NT2/D1 (cell line): ENCODE data around the gene CBLIF.
"Not testable (repeated sequence)": the region's sequence is repeated elsewhere in the genome, so short reads cannot be mapped to it uniquely, and the experiment has no call there.

ENCODE experiments used
- DNase-seq: peaks from one replicate; pipeline ENCODE4 v3.0.0-alpha.2; 2011; ENCODE audit warnings: low read depth, low spot score
- H3K27me3 ChIP-seq: 2 replicates; pipeline ENCODE4 v1.6.0; 2011; ENCODE audit warnings: mild to moderate bottlenecking; ENCODE audit not compliant: insufficient read length, insufficient read depth
- H3K36me3 ChIP-seq: 2 replicates; pipeline ENCODE4 v1.6.1; 2011; ENCODE audit warnings: mild to moderate bottlenecking, low read length, mixed read lengths; ENCODE audit not compliant: insufficient read depth, insufficient read length
- H3K4me1 ChIP-seq: 2 replicates; pipeline ENCODE4 v1.5.1; 2011; ENCODE audit not compliant: insufficient read depth, insufficient read length
- H3K4me3 ChIP-seq: 2 replicates; pipeline ENCODE4 v1.5.1; 2011; ENCODE audit warnings: low read depth; ENCODE audit not compliant: insufficient read length
- H3K9ac ChIP-seq: 2 replicates; pipeline ENCODE4 v1.6.0; 2011; ENCODE audit warnings: low read depth; ENCODE audit not compliant: insufficient read length
- H3K9me3 ChIP-seq: 2 replicates; pipeline ENCODE4 v1.5.1; 2011; ENCODE audit warnings: mild to moderate bottlenecking, low read length; ENCODE audit not compliant: insufficient read depth
- SUZ12 ChIP-seq: IDR thresholded peaks from 2 replicates; pipeline ENCODE4 v1.6.1; 2011; ENCODE audit not compliant: insufficient read length, insufficient read depth; ENCODE audit errors: extremely low read depth
- YY1 ChIP-seq: IDR thresholded peaks from 2 replicates; pipeline ENCODE4 v1.6.1; 2011; ENCODE audit not compliant: insufficient read length, insufficient read depth
- ZNF274 ChIP-seq: IDR thresholded peaks from 2 replicates; pipeline ENCODE4 v1.6.1; 2011; ENCODE audit warnings: mild to moderate bottlenecking, low read depth, low read length

Gene CBLIF

DNA sequence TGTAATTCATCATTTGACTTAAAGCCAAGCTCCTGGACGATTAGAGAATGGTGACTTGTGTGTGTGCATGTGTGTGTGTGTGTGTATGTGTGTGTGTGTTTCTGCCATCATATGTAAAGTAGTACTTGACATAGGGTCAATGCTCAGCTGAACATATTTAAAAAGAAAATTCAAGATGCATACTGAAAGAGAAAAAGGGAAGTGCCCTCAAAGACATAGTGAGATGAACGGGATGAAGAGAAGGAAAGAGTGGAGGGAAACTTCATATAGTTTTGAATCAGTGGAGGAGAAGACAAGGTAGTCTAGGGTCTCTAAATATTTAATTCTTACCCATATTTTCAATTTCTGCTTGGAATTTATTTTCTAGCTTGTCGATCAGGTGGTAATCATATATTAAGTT, 17.0 kb upstream of the CBLIF start:
- H3K9me3 ChIP-seq, result no peaks in the 10 kb centered on the region
- H3K27me3 ChIP-seq, result no peaks in the 10 kb centered on the region
- H3K36me3 ChIP-seq, result no peaks in the 10 kb centered on the region
- DNase-seq, result no peak
- no peak overlapping the region for H3K4me3 ChIP-seq
- no peak overlapping the region for H3K9ac ChIP-seq
- H3K4me1 ChIP-seq, result no peaks in the 10 kb centered on the region
- TF ChIP-seq ZNF274 (no peak), YY1 (no peak), SUZ12 (no peak)

DNA sequence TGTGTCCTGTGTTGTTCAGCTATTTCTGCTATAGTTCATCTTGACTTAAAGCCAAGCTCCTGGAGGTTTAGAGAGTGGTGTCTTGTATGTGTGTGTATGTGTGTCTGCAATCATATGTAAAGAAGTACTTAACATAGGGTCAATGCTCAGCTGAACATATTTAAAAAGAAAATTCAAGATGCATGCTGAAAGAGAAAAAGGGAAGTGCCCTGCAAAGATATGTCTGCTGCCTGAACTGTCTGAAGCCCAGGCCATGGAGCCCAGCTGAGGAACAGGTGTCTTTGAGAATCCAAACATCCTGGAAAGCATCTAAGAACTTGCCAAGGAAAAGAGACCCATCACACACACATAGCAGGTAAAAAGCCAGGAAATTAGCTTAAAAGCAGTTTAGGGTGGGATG, 14.4 kb upstream of the CBLIF start:
- H3K9ac ChIP-seq, result no peak overlapping the region
- DNase-seq, result no peak
- no peaks in the 10 kb centered on the region for H3K27me3 ChIP-seq
- H3K4me3 ChIP-seq, result no peak overlapping the region
- no peaks in the 10 kb centered on the region for H3K9me3 ChIP-seq
- H3K36me3 ChIP-seq, result no peaks in the 10 kb centered on the region
- no peak for TF ChIP-seq SUZ12
- TF ChIP-seq YY1, result no peak
- no peak for TF ChIP-seq ZNF274
- no peaks in the 10 kb centered on the region for H3K4me1 ChIP-seq

DNA sequence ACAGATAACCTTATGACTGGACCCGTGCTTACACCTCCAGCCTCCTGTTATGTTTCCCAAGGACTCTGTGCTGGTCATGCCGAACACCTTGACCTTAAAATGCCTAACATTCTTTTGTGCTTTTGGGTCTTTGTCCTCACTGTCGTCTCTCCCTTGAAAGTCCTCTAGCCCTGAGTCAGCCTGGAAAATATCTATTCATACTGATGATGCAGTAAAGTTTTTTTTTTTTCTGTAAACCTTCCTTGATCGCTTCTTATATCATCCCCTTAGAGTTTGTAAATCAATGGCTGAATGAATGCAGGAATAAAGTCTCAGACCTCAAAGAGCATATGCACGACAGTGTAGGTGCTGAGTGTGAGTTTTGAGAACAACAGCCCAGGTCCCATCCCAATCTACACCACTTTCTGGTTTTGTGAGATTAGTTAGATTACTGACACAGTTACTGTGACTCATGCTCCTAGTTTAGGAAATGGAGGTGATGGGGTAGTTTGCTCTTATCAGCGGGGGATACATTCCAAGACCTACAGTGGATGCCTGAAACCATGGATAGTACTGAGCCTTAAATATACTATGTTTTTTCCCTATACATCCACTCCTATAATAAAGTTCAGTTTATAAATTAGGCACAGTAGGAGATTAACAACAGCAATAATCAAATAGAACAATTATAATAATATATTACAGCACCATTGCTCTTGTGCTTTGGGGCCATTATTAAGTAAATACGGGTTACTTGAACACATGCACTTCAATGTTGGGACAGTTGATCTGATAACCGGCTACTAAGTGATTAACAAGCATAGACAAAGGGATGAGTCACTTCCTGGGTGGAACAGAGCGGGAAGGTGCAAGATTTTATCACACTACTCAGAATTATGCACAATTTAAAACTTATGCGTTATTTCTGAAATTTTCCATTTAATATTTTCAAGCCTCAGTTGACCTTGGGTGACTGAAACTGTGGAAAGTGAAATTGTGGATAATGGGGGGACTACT, 12.4 kb upstream of the CBLIF start:
- Histone ChIP-seq H3K4me1 (no peaks in the 10 kb centered on the region), H3K27me3 (no peaks in the 10 kb centered on the region), H3K9me3 (no peaks in the 10 kb centered on the region), H3K9ac (no peak overlapping the region), H3K36me3 (no peaks in the 10 kb centered on the region), H3K4me3 (no peak overlapping the region)
- no peak for DNase-seq
- TF ChIP-seq ZNF274 (no peak), SUZ12 (no peak), YY1 (no peak)

DNA sequence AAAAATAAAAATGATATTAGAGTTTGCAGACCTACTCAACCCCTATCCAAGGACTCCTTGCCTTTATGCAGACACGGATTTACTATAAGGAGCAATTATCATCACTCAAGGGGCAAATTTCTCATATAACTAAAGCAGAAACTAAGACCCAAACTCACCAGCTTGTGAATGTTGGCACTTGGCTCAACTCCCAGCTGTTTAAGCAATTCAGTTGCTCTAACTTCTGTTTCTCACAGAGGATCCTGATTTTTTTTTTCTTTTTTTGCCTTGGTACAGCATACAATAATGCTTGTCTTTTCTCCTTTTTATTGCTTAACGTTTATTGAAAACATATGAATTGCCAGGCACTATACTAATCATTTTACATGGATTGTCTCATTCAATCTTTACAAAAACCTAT, 9.6 kb upstream of the CBLIF start:
- Histone ChIP-seq H3K9ac (no peak overlapping the region), H3K9me3 (no peaks in the 10 kb centered on the region), H3K27me3 (no peaks in the 10 kb centered on the region), H3K4me3 (no peak overlapping the region), H3K36me3 (no peaks in the 10 kb centered on the region), H3K4me1 (no peaks in the 10 kb centered on the region)
- DNase-seq, result no peak
- no peak for TF ChIP-seq ZNF274
- TF ChIP-seq SUZ12, result no peak
- no peak for TF ChIP-seq YY1

DNA sequence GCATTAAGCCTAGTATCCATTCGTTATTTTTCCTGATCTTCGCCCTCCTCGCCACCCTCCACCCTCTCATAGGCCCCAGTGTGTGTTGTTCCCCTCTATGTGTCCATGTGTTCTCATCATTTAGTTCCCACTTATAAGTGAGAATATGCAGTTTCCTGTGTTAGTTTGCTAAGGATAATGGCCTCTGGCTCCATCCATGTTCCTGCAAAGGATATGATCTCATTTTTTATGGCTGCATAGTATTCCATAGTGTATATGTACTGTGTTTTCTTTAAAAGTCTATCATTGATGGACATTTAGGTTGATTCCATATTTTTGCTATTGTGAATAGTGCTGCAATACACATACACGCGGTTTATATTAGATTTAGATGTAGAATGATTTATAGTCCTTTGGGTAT, 6.1 kb upstream of the CBLIF start:
- not testable (repeated sequence) for H3K9ac ChIP-seq, H3K4me1 ChIP-seq, H3K36me3 ChIP-seq, H3K4me3 ChIP-seq, DNase-seq, H3K27me3 ChIP-seq, H3K9me3 ChIP-seq

DNA sequence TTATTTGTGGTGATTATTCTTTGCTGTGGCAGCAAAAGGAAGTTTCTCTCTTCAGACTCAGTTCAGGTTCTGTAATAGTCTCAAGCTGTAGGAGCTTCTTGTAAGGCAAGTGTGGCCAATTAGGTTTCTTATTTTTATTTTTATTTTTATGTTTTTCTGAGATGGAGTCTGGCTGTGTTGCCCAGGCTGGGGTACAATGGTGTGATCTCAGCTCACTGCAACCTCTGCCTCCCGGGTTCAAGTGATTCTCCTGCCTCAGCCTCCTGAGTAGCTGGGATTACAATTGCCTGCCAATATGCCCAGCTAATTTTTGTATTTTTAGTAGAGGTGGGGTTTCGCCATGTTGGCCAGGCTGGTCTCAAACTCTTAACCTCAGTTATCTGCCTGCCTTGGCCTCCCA, 4.3 kb upstream of the CBLIF start:
- H3K9me3 ChIP-seq, H3K4me3 ChIP-seq, H3K36me3 ChIP-seq, H3K4me1 ChIP-seq, DNase-seq, H3K9ac ChIP-seq, H3K27me3 ChIP-seq: not testable (repeated sequence)

DNA sequence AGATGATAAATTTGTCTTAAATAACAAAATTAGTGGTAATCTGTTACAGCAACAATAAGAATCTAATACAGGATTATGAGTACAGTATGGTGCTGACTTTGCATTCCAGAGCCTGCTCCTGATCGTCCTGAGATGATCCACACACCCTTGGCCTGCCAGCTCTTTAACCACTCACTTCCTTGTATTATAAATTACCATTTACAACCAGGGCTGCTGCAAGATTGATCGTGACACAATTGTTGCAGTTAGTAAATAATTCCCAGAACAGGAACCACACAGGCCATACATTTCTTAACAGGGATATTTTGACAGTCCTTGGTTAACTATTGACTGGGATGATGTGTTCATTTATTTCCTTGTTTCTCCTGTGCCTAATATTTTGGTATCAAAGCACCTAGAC, 3.8 kb upstream of the CBLIF start:
- H3K9ac ChIP-seq, result no peak overlapping the region
- no peak for DNase-seq
- no peak for TF ChIP-seq YY1
- TF ChIP-seq SUZ12, result no peak
- TF ChIP-seq ZNF274, result no peak
- no peaks in the 10 kb centered on the region for H3K9me3 ChIP-seq
- H3K4me3 ChIP-seq, result no peak overlapping the region
- H3K36me3 ChIP-seq, result no peaks in the 10 kb centered on the region
- H3K27me3 ChIP-seq, result no peaks in the 10 kb centered on the region
- peaks cover 2% of the 10 kb centered on the region for H3K4me1 ChIP-seq

DNA sequence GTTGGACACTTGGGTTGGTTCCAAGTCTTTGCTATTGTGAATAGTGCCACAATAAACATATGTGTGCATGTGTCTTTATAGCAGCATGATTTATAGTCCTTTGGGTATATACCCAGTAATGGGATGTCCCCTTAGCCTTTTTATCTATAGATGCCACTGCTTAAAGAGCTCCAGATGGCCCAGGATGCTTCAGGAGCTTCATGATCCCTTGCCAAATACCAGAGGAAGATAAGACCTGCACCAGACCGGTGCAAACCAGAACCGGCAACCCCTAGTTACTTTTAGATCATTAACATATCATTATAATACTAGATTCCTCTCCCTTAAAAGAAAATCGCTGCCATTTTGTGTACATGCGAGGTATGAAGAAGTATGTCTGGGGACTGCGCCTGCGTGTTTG, 3.1 kb upstream of the CBLIF start:
- not testable (repeated sequence) for H3K36me3 ChIP-seq, H3K4me1 ChIP-seq, DNase-seq, H3K9ac ChIP-seq, H3K27me3 ChIP-seq, H3K9me3 ChIP-seq, H3K4me3 ChIP-seq
